HG03354 (cell line): ENCODE data around the gene C10orf62.
"Not testable (repeated sequence)": the region's sequence is repeated elsewhere in the genome, so short reads cannot be mapped to it uniquely, and the experiment has no call there.

ENCODE experiments used
- ATAC-seq: cut with Tn5 transposase; IDR thresholded peaks from one replicate; pipeline ENCODE4 v1.9.1; 2021; ENCODE audit warnings: mild to moderate bottlenecking; ENCODE audit not compliant: unreplicated experiment, poor library complexity, severe bottlenecking

C10orf62 gene, protein sequence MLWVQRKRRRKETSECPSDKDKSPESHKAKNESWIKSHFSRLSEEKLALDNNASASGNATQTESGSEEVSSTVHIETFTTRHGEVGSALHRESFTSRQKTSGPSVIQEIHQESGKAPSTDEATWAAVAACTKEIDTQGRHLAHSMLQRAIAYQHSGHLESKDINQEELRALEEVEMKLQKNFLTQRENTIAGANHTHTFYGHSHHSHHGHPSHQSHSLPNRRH

DNA sequence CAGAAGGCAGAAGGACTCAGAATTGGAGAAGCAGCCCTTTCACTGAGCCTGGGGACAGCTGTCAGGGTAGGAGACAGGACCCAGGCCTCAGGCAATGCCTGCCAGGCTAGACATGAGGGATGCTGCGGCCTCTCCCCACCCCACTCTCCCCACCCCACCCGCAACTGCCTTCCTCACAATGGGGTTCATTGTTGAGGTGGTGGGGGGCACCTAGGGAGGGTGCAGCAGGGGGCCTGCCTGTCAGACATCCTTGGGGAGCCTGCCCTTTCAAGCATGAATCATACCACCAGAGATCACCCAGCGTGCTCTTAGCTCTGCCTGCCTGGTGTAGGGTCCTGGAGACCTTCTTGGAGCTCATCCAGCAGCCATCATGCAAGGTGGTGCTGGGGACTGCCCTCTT is at the start of gene C10orf62:
Gene C10orf62 (plus strand): TSS at position 243 of the 400 bp plus-strand sequence. CDS start 177 bp downstream, outside the sequence.
- no peak for ATAC-seq

GRCh38 chr10:97540669-97541500 is 48.6 kb upstream of the C10orf62 start:
- no peak for ATAC-seq

- no peak for ATAC-seq
These were observed 47.1 kb upstream of the C10orf62 start for GRCh38 chr10:97542169-97543024.

DNA sequence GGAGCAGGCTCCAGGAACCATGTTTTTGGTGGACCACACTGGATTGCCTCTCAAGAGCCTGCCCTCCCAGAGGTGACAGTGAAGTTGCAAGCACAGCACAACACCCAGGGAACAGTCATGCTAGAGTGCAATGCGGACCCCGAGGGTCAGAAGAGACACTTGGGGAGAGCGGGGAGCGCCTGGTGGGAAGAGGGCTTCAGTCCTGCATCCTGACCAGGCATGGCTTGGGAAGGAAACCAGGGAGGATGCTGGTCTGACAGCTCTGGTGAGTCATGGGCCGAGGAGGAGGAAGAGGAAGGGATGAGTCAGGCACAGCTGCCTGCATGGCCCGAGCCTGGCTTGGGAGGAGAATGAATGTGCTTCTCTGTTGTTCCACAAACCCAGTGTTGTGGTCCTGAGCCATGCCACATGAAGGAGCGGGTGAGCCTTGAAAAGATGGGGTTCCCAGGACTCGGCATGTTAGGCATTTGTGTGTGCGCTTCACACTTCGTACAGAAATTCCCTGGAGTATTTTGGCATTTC is 46.4 kb upstream of the C10orf62 start:
- no peak for ATAC-seq

DNA sequence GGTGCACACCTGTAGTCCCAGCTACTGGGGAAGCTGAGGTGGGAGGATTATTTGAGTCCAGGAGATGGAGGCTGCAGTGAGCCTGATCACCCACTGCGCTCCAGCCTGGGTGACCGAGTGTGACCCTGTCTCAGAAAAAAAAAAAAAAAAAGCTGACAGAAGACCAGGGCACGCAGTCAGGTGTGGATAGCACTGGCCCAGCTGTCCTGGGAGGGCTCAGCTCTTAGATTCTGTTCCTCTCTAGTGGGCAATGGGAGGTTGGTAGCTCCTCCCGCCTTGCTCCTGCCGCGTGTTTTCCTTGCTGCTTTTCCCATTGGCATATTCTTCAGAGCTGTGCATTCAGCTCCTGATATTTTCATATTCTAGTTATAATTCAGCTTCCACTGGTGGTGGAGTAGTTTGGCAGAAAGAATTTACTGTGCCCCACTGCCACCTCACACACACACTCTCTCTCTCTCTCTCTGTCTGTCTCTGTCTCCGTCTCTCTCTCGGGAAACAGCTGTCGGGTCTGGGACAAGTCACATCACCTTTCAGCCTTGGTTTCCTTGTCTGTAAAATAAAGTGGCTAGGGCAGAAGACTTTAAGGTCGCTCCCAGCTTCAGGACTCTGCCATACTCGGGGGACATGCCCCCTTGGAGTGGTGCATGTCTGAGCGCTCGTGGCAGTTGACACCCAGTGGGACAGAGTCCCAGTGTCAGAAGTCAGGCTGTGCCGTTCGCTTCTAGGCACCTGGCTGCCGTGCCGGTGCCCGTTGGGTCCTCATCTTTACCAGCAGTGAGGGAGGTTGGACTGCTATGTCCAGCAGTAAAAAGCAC is 42.9 kb upstream of the C10orf62 start:
- no peak for ATAC-seq

GRCh38 chr10:97547271-97547600 is 42.3 kb upstream of the C10orf62 start:
- no peak for ATAC-seq

- ATAC-seq: no peak
These were observed 41.6 kb upstream of the C10orf62 start for GRCh38 chr10:97547962-97548361.

- ATAC-seq: no peak
These were observed 40.6 kb upstream of the C10orf62 start for GRCh38 chr10:97548828-97549455.

DNA sequence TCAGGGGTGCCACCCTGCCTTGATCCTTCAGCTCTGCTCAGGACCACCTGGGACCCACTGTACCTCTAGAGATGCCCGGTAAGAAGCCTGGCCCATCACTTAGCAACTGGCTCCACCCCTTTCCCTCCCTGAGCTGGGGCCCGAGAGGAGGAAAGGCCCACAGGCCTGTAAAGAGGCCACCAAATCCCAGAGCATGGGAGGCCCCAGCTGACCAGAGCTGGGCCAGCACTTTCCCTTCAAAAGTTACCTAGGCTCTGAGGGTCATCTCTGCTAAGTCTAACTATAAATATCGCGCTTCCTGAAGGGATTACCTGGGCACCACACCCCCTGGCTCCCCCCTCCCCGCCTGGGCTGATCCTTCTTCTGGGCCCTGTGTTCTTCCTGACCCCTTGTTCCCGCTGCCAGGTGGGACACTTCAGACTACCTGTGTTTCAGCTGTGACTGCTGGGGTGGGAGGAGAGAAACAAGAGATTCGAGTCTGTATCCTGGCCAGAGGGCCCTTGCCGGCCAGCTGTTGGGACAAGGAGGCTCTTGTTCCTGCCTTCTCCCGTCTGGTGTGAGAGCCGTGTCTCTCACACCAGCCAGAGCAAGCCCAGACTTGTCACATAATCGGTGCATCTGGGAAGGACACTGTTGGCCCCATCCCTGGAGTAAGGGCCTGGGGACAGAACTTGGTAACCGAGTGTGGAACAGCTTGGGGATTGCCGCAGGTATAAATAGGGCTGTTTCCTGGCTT is 39.8 kb upstream of the C10orf62 start:
- no peak for ATAC-seq

- no peak for ATAC-seq
These were observed 39.0 kb upstream of the C10orf62 start for GRCh38 chr10:97550336-97551149.

GRCh38 chr10:97551271-97551670 is 38.2 kb upstream of the C10orf62 start:
- no peak for ATAC-seq

GRCh38 chr10:97553575-97554031 is 35.9 kb upstream of the C10orf62 start:
- peak; percentile 62 for ATAC-seq

GRCh38 chr10:97554336-97554735 is 35.2 kb upstream of the C10orf62 start:
- ATAC-seq: not testable (repeated sequence)

GRCh38 chr10:97555541-97555940 is 34.0 kb upstream of the C10orf62 start:
- not testable (repeated sequence) for ATAC-seq

DNA sequence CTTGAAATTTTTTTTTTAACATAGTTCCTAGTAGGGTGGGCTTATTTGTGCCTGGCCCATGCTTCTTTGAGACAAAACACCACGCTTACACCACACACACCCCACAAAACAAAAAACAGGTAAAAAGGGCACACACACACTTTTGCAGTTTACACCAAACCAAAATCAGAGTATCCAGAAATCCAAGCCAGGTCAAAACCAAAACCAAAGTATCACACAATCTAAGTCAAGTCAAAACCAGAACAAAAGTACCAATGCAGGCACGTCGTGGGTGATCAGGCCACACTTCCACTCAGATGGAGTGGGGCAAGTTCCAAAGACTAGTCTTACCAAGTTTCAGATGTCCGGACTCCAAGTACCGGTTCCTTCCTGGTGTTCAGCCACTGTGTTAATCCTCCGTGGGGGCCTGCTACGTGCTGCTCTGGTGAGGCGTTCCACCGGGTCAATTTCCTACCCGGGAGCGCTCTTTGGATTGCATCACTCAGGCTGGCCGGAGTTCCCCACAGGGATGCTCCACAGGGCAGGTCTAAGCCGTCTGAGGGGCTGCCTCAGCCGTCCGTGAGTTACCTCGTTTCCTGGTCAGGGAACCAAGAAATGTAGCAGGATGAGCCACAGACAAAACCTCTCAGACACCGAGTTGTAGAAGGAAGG is 28.7 kb upstream of the C10orf62 start:
- not testable (repeated sequence) for ATAC-seq

GRCh38 chr10:97561386-97562077 is 28.0 kb upstream of the C10orf62 start:
- ATAC-seq: not testable (repeated sequence)
